OCI-LY7 (cell line): Measurements from ENCODE around the gene PCBP3.

ENCODE experiments used
- EZH2phosphoT487 ChIP-seq: fragments of 200-600 bp; sonication (generic); IDR thresholded peaks from 2 replicates; pipeline ENCODE4 v1.6.1; 2018; ENCODE audit warnings: low read depth, borderline replicate concordance, mild to moderate bottlenecking, mixed run types, antibody characterized with exemption, low read length, moderate library complexity, mixed read lengths
- TF ChIP-seq, protein P1 (sequence below): fragments of 200-600 bp; sonication (generic); conservative IDR thresholded peaks from 2 replicates; pipeline ENCODE4 v1.5.1; 2014; ENCODE audit warnings: mild to moderate bottlenecking, antibody characterized with exemption, low read length, moderate library complexity, mixed read lengths

DNA sequence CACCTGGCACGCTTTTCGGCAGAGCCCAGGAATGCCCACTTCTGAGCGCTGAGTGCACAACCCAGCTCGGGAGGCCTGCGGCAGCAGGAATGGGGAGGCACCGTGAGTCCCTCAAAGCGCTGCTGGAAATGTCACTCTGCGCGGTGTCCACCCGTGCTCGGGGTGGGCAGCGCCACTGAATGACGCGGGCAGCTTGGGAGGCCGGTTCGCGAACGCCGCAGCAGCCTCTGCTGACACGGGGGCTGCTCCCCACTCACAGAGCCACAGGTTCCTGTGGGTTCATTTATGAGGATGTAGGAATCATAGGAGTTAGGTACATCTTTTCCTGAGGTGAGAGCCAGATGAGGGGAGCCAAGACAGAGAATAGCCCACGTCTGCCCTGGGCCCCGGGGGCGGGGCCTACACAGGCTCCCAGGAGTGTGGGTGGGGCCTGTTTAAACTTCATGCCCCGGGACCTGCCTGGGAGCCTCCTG, 191.3 kb downstream of the PCBP3 start:
- TF ChIP-seq, protein P1, sequence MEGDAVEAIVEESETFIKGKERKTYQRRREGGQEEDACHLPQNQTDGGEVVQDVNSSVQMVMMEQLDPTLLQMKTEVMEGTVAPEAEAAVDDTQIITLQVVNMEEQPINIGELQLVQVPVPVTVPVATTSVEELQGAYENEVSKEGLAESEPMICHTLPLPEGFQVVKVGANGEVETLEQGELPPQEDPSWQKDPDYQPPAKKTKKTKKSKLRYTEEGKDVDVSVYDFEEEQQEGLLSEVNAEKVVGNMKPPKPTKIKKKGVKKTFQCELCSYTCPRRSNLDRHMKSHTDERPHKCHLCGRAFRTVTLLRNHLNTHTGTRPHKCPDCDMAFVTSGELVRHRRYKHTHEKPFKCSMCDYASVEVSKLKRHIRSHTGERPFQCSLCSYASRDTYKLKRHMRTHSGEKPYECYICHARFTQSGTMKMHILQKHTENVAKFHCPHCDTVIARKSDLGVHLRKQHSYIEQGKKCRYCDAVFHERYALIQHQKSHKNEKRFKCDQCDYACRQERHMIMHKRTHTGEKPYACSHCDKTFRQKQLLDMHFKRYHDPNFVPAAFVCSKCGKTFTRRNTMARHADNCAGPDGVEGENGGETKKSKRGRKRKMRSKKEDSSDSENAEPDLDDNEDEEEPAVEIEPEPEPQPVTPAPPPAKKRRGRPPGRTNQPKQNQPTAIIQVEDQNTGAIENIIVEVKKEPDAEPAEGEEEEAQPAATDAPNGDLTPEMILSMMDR = no peak
- no peak for TF ChIP-seq EZH2phosphoT487
